ENCODE data around the gene RNF128. TPM values are rescaled to one million over a fixed set of nuclear protein-coding genes. Genes with fewer than 3 reads are reported as not detected.
A peak's percentile ranks its signal among the peaks of the same experiment; 100 is the strongest.
"Not testable (repeated sequence)": the region's sequence is repeated elsewhere in the genome, so short reads cannot be mapped to it uniquely, and the experiment has no call there.

Gene RNF128
- total RNA-seq, 1 donor from 2014 or later, result not detected

GRCh38 chrX:106774981-106775380, 48.5 kb downstream of the RNF128 start:
- H3K27me3 Mint-ChIP-seq (ENCODE audit: insufficient read depth), result no peaks in the 10 kb centered on the region
- H3K9me3 Mint-ChIP-seq, result no peaks in the 10 kb centered on the region
- intact Hi-C loops (cut with micrococcal nuclease), result no loop called here

GRCh38 chrX:106780264-106780663, 53.8 kb downstream of the RNF128 start:
- no peak overlapping the region for H3K4me3 Mint-ChIP-seq
- no peaks in the 10 kb centered on the region for H3K4me1 Mint-ChIP-seq (ENCODE audit: low read depth)
- no peaks in the 10 kb centered on the region for H3K9me3 Mint-ChIP-seq
- no peak for DNase-seq (ENCODE audit: low spot score)
- intact Hi-C loops (cut with micrococcal nuclease), result no loop called here
- H3K27ac Mint-ChIP-seq, result no peak overlapping the region
- H3K36me3 Mint-ChIP-seq (ENCODE audit: low read depth), result no peaks in the 10 kb centered on the region
- peaks cover 3% of the 10 kb centered on the region for H3K27me3 Mint-ChIP-seq (ENCODE audit: insufficient read depth)

More at GRCh38 chrX:106774981-106775380, 48.5 kb downstream of the RNF128 start:
- DNase-seq (ENCODE audit: low spot score), result no peak
- H3K27ac Mint-ChIP-seq, result no peak overlapping the region
- H3K36me3 Mint-ChIP-seq (ENCODE audit: low read depth), result no peaks in the 10 kb centered on the region
- H3K4me1 Mint-ChIP-seq (ENCODE audit: low read depth), result no peaks in the 10 kb centered on the region
- no peak overlapping the region for H3K4me3 Mint-ChIP-seq

GRCh38 chrX:106780664-106781377, 54.3 kb downstream of the RNF128 start:
- DNase-seq (ENCODE audit: low spot score), result no peak
- Mint-ChIP-seq H3K27ac (no peak overlapping the region), H3K9me3 (no peaks in the 10 kb centered on the region), H3K36me3 (ENCODE audit: low read depth) (no peaks in the 10 kb centered on the region), H3K27me3 (ENCODE audit: insufficient read depth) (peaks cover 3% of the 10 kb centered on the region), H3K4me3 (no peak overlapping the region), H3K4me1 (ENCODE audit: low read depth) (no peaks in the 10 kb centered on the region)
- intact Hi-C loops (cut with micrococcal nuclease), result no loop called here

DNA sequence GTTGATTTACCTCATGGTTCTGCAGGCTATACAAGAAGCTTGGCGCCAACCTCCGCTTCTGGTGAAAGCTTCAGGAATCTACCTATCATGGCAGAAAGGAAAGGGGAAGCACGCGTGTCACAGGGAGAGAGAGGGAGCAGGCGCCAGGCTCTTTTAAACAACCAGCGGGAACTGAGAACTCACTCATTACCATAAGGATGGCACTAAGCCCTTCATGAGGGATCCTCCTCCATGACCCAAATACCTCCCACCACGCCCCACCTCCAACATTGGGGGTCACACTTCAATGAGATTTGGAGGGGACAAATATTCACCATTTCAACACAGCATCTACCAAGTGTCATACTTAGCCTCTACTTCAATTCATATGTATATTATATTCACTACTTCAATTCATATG, 57.2 kb downstream of the RNF128 start:
- H3K4me3 Mint-ChIP-seq, result no peak overlapping the region
- DNase-seq (ENCODE audit: low spot score), result no peak
- H3K9me3 Mint-ChIP-seq, result no peaks in the 10 kb centered on the region
- no peaks in the 10 kb centered on the region for H3K36me3 Mint-ChIP-seq (ENCODE audit: low read depth)
- peaks cover 3% of the 10 kb centered on the region for H3K27me3 Mint-ChIP-seq (ENCODE audit: insufficient read depth)
- intact Hi-C loops (cut with micrococcal nuclease), result no loop called here
- H3K4me1 Mint-ChIP-seq (ENCODE audit: low read depth), result no peaks in the 10 kb centered on the region
- no peak overlapping the region for H3K27ac Mint-ChIP-seq

- no peak overlapping the region for H3K27ac Mint-ChIP-seq
- H3K27me3 Mint-ChIP-seq (ENCODE audit: insufficient read depth), result no peaks in the 10 kb centered on the region
- H3K36me3 Mint-ChIP-seq (ENCODE audit: low read depth), result no peaks in the 10 kb centered on the region
- intact Hi-C loops (cut with micrococcal nuclease), result loop anchor here (1.0 kb wide), 1 partner anchor 310 kb away; no protein-coding TSS in a partner anchor
- DNase-seq (ENCODE audit: low spot score), result no peak
- no peak overlapping the region for H3K4me3 Mint-ChIP-seq
- no peaks in the 10 kb centered on the region for H3K9me3 Mint-ChIP-seq
- H3K4me1 Mint-ChIP-seq (ENCODE audit: low read depth), result no peaks in the 10 kb centered on the region
Observed at GRCh38 chrX:106791495-106791894, 65.0 kb downstream of the RNF128 start.

GRCh38 chrX:106802063-106802387, 75.5 kb downstream of the RNF128 start:
- H3K36me3 Mint-ChIP-seq (ENCODE audit: low read depth), result no peaks in the 10 kb centered on the region
- no peak overlapping the region for H3K27ac Mint-ChIP-seq
- H3K9me3 Mint-ChIP-seq, result no peaks in the 10 kb centered on the region
- intact Hi-C loops (cut with micrococcal nuclease), result loop anchor here (5.0 kb wide), 1 partner anchor 75 kb away; the partner anchor contains the start of gene RNF128
- peaks cover 32% of the 10 kb centered on the region for H3K27me3 Mint-ChIP-seq (ENCODE audit: insufficient read depth)
- no peak for DNase-seq (ENCODE audit: low spot score)
- H3K4me3 Mint-ChIP-seq, result peak overlapping the region; percentile 88
- H3K4me1 Mint-ChIP-seq (ENCODE audit: low read depth), result peaks cover 13% of the 10 kb centered on the region

DNA sequence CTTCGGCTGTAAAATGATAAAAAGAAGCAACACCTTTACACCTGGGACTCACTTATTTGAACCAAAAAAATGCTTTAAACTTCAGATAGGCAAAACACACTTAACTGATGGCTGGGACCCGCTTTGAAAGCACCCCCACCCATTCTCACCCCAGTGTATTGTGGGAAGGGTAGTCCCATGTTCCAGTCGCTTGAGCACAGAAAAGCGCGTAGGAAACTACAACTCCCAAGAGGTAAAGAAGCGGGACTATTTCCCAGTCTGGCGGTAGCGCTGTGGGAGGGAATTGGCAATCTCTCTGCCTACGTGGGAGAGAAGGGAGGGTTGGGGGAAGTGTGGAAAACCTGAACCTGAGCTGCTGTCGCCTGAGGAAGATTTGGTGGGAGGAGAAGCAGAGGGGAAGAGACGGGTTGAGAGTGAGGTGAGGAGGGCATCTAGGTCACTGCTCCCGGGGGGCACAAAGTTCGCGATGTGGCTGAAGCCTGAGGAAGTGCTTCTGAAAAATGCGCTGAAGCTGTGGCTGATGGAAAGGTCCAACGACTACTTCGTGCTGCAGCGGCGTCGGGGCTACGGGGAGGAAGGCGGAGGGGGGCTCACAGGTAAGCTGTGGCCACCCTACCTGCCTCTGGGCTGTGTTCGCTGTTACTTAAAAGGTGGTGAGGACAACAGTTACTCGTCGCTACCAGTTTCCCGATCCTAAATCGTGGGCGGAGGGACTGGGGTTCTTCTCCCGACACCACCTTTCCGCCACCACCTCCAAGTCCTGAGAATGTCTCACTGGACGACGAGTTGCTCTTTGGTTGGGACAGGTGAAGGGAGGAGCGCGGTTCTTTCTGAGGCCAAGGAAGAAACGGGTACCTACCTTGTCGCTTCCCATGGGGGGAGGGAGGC, 76.1 kb downstream of the RNF128 start, which contains the start of gene TBC1D8B:
TBC1D8B (plus strand) TSS at position 286 of the 888 bp plus-strand sequence; CDS start at position 467, 181 bp downstream.
- intact Hi-C loops (cut with micrococcal nuclease), result loop anchor here (5.0 kb wide), 1 partner anchor 75 kb away; the partner anchor contains the start of gene RNF128
- peaks cover 32% of the 10 kb centered on the region for H3K27me3 Mint-ChIP-seq (ENCODE audit: insufficient read depth)

GRCh38 chrX:106811131-106811910, 84.8 kb downstream of the RNF128 start:
- H3K4me1 Mint-ChIP-seq (ENCODE audit: low read depth), result no peaks in the 10 kb centered on the region
- no peak overlapping the region for H3K4me3 Mint-ChIP-seq
- no peak overlapping the region for H3K27ac Mint-ChIP-seq
- H3K27me3 Mint-ChIP-seq (ENCODE audit: insufficient read depth), result peaks cover 2% of the 10 kb centered on the region
- intact Hi-C loops (cut with micrococcal nuclease), result no loop called here
- no peaks in the 10 kb centered on the region for H3K9me3 Mint-ChIP-seq
- no peaks in the 10 kb centered on the region for H3K36me3 Mint-ChIP-seq (ENCODE audit: low read depth)
- no peak for DNase-seq (ENCODE audit: low spot score)

More for the DNA sequence above, 76.1 kb downstream of the RNF128 start, which contains the start of gene TBC1D8B:
- H3K4me1 Mint-ChIP-seq (ENCODE audit: low read depth), result peaks cover 13% of the 10 kb centered on the region
- H3K9me3 Mint-ChIP-seq, result no peaks in the 10 kb centered on the region
- peak; percentile 0 for DNase-seq (ENCODE audit: low spot score)
- H3K27ac Mint-ChIP-seq, result no peak within 1 kb of the TSS
- peak within 1 kb of the TSS; percentile 88 for H3K4me3 Mint-ChIP-seq
- H3K36me3 Mint-ChIP-seq (ENCODE audit: low read depth), result no peaks in the 10 kb centered on the region

DNA sequence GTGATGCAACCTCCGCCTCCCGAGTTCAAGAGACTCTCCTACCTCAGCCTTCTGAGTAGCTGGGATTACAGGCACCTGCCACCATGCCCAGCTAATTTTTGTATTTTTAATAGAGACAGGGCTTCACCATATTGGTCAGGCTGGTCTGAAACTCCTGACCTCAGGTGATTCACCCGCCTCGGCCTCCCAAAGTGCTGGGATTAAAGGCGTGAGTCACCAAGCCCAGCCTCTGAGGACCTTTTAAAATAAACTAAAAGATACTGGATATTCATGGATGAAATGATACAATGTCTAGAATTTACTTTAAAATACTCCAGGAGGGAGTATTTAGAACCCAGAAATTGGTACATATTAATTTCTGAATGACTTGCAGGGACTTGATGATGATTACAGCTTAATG, 86.4 kb downstream of the RNF128 start:
- H3K4me1 Mint-ChIP-seq (ENCODE audit: low read depth); H3K27me3 Mint-ChIP-seq (ENCODE audit: insufficient read depth); H3K9me3 Mint-ChIP-seq; DNase-seq (ENCODE audit: low spot score); intact Hi-C loops (cut with micrococcal nuclease); H3K27ac Mint-ChIP-seq; H3K4me3 Mint-ChIP-seq; H3K36me3 Mint-ChIP-seq (ENCODE audit: low read depth): not testable (repeated sequence)

DNA sequence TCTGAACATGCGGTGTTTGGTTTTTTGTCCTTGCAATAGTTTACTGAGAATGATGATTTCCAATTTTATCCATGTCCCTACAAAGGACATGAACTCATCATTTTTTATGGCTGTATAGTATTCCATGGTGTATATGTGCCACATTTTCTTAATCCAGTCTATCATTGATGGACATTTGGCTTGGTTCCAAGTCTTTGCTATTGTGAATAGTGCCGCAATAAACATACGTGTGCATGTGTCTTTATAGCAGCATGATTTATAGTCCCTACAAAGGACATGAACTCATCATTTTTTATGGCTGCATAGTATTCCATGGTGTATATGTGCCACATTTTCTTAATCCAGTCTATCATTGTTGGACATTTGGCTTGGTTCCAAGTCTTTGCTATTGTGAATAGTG, 87.6 kb downstream of the RNF128 start:
- H3K9me3 Mint-ChIP-seq; H3K36me3 Mint-ChIP-seq (ENCODE audit: low read depth); H3K27ac Mint-ChIP-seq; intact Hi-C loops (cut with micrococcal nuclease); H3K4me3 Mint-ChIP-seq; DNase-seq (ENCODE audit: low spot score); H3K27me3 Mint-ChIP-seq (ENCODE audit: insufficient read depth); H3K4me1 Mint-ChIP-seq (ENCODE audit: low read depth): not testable (repeated sequence)

Measured in activated T-helper 1 cell treated with anti-CD3 and anti-CD28 coated beads, Interleukin-12 subunit alpha, Interleukin-12 subunit beta, Interleukin-2, Interleukin-4 antibody, amounts not matched to agents 30 ng/mL and 10 ng/mL and 1 ng/mL, durations not matched to agents 14 hours and 24 hours and 36 hours (primary cell).